GM12878 (cell line): Measurements from ENCODE around the gene TSPAN31. TPM values are rescaled to one million over a fixed set of nuclear protein-coding genes. Genes with fewer than 3 reads are reported as not detected.

Experiments used
- BMI1 ChIP-seq: fragments of 450-650 bp; IDR thresholded peaks from 2 replicates; pipeline ENCODE4 v1.6.1; 2016; ENCODE audit warnings: mild to moderate bottlenecking, moderate library complexity, borderline replicate concordance
- CHD2 ChIP-seq: IDR thresholded peaks from 2 replicates; pipeline ENCODE4 v1.6.1; 2011; ENCODE audit warnings: low read depth, low read length, improper control_type of control experiment, borderline replicate concordance
- CREM ChIP-seq: IDR thresholded peaks from 2 replicates; pipeline ENCODE4 v1.6.1; 2014; ENCODE audit warnings: antibody characterized with exemption, low read depth
- FOXM1 ChIP-seq: IDR thresholded peaks from 2 replicates; pipeline ENCODE4 v1.6.1; 2012; ENCODE audit warnings: low read depth, mild to moderate bottlenecking, inconsistent platforms, low read length, moderate library complexity
- IRF4 ChIP-seq: IDR thresholded peaks from 2 replicates; pipeline ENCODE4 v1.6.1; 2011; ENCODE audit warnings: low read depth, low read length
- MTA2 ChIP-seq: fragments of 450-650 bp; IDR thresholded peaks from 2 replicates; pipeline ENCODE4 v1.6.1; 2016; ENCODE audit warnings: low read depth, mild to moderate bottlenecking, moderate library complexity
- PAX5 ChIP-seq: IDR thresholded peaks from 2 replicates; pipeline ENCODE4 v1.6.1; 2011; ENCODE audit warnings: low read depth, low read length, borderline replicate concordance
- PML ChIP-seq: IDR thresholded peaks from 2 replicates; pipeline ENCODE4 v1.6.1; 2012; ENCODE audit warnings: low read length, inconsistent platforms
- RAD51 ChIP-seq: fragments of 450-650 bp; IDR thresholded peaks from 2 replicates; pipeline ENCODE4 v1.6.1; 2016; ENCODE audit warnings: moderate library complexity, mild to moderate bottlenecking, inconsistent platforms
- SIX5 ChIP-seq: IDR thresholded peaks from 2 replicates; pipeline ENCODE4 v1.6.1; 2011; ENCODE audit warnings: mild to moderate bottlenecking, low read depth, low read length, moderate library complexity; ENCODE audit not compliant: severe bottlenecking
- ZBTB11 ChIP-seq: fragments of 450-650 bp; formaldehyde crosslinking; IDR thresholded peaks from 2 replicates; pipeline ENCODE4 v1.5.0; 2022; ENCODE audit warnings: mild to moderate bottlenecking, missing genetic modification characterization
- ZNF207 ChIP-seq: fragments of 450-650 bp; IDR thresholded peaks from 2 replicates; pipeline ENCODE4 v1.6.1; 2014; ENCODE audit warnings: antibody characterized with exemption, mild to moderate bottlenecking, borderline replicate concordance
- ZNF24 ChIP-seq: fragments of 450-650 bp; IDR thresholded peaks from 2 replicates; pipeline ENCODE4 v1.6.1; 2017; ENCODE audit warnings: antibody characterized with exemption, mild to moderate bottlenecking
- ZNF592 ChIP-seq: fragments of 450-650 bp; IDR thresholded peaks from 2 replicates; pipeline ENCODE4 v1.6.1; 2017; ENCODE audit warnings: mild to moderate bottlenecking, moderate library complexity
- ZSCAN29 ChIP-seq: fragments of 450-650 bp; IDR thresholded peaks from 2 replicates; pipeline ENCODE4 v1.6.1; 2017; ENCODE audit warnings: mild to moderate bottlenecking, moderate library complexity
- polyA plus RNA-seq, 11 experiments: library from polyadenylated mRNA; depleted of rRNA in 4 of 11; unstranded in 6 of 11; stranded (reverse) in 5 of 11; fragments of >200 nt; fragmentation: Nextera tagmentation in 4 of 11; fragmentation: Illumina TruSeq in 1 of 11; extraction: Ambion mirVana in 4 of 11; extraction: Trizol in 1 of 11; gene quantifications; 1 replicate in 1 of 11; 2 replicates in 10 of 11; pipeline versions ENCODE4 v1.2.1 to v1.2.3, GENCODE V29; 2011 to 2016; ENCODE audit warnings: inconsistent platforms in 2 of 11, missing spikeins in 2 of 11, low read depth in 1 of 11
- total RNA-seq, 4 experiments: library from RNA; depleted of rRNA in 3 of 4; stranded (reverse); fragments of >200 nt in 3 of 4; fragmentation: Illumina TruSeq in 1 of 4; extraction: Trizol in 1 of 4; gene quantifications; 2 replicates each; pipeline versions ENCODE4 v1.2.1 to v1.2.3, GENCODE V29; 2013 to 2021
- TF ChIP-seq, protein P1 (sequence below): IDR thresholded peaks from 2 replicates; pipeline ENCODE4 v1.6.1; 2011; ENCODE audit warnings: low read depth, mild to moderate bottlenecking, low read length, moderate library complexity, borderline replicate concordance; ENCODE audit errors: extremely low read depth
- TF ChIP-seq, protein P2 (sequence below): fragments of 450-650 bp; IDR thresholded peaks from 2 replicates; pipeline ENCODE4 v1.6.1; 2017; ENCODE audit warnings: mild to moderate bottlenecking, moderate library complexity

The TSPAN31 gene
- total and polyA plus RNA-seq, 10 of the 15 experiments (the other 5 are each of a cell fraction or from before 2014, with no cell fraction given), result 11.8 to 32.2 (median 24.7) TPM

DNA sequence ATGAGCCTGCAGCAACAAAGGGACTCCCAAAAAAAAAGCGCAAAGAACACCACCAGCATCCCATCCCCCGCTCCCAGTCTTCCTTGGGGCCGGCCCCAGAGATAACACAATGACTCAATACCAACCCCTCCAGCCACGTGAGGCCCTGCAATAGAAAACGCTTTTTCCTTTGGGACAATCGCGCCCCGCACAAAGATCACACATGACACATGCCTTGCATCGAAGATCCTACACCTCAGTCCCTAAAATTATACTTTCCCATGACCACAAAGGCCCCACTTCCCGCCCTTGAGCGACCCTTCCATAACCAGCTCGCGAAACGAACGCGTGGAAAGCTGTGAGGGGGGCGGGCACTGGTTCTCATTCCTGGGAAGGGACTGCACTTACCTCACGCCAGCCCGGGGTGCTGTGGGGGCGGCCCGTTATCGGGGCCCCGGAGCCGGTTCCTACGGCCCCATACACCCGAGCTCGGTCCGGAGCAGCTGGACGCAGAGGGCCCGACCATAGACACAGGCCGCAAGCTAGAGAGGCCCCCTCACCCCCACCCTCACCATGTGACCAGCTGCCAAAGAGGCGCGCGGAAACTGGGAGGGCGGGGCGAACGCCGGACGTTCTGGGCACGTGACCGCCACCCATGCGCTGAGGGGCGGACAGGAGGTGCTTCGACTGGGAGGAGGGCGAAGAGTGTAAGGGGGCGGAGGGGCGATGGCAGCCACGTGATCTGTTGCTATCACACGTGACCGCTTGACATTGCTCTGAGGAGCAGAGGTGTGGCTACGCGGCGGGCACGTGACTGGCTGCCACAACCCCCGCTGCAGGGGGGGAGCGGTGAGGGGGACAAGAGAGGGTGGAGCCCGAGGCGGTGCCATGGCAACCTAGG, 7.2 kb downstream of the TSPAN31 start, which contains the start of gene CDK4 (continued):
- TF ChIP-seq CHD2, result peak; percentile 49; the same call in 1 of the 2 replicates
- no peak; the same call in 1 of the 2 replicates for TF ChIP-seq FOXM1
- TF ChIP-seq, protein P1, sequence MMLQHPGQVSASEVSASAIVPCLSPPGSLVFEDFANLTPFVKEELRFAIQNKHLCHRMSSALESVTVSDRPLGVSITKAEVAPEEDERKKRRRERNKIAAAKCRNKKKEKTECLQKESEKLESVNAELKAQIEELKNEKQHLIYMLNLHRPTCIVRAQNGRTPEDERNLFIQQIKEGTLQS, result peak; percentile 98
- peak; percentile 84 for TF ChIP-seq CREM
- peak; percentile 97 for TF ChIP-seq BMI1
- TF ChIP-seq MTA2, result no peak
- TF ChIP-seq ZNF592, result no peak
- peak; percentile 67; the same call in 1 of the 2 replicates for TF ChIP-seq PML
- no peak for TF ChIP-seq ZNF24
- peak; percentile 79; the same call in 1 of the 2 replicates for TF ChIP-seq PAX5
- peak; percentile 100 for TF ChIP-seq RAD51
- TF ChIP-seq ZNF207, result peak; percentile 64
- TF ChIP-seq ZBTB11 (CRISPR knock-in tag), result peak; percentile 40; the same call in 1 of the 2 replicates
- TF ChIP-seq IRF4, result 0 out of 2 replicates have a peak, but pooled peaks have one; percentile 28
- TF ChIP-seq, protein P2, sequence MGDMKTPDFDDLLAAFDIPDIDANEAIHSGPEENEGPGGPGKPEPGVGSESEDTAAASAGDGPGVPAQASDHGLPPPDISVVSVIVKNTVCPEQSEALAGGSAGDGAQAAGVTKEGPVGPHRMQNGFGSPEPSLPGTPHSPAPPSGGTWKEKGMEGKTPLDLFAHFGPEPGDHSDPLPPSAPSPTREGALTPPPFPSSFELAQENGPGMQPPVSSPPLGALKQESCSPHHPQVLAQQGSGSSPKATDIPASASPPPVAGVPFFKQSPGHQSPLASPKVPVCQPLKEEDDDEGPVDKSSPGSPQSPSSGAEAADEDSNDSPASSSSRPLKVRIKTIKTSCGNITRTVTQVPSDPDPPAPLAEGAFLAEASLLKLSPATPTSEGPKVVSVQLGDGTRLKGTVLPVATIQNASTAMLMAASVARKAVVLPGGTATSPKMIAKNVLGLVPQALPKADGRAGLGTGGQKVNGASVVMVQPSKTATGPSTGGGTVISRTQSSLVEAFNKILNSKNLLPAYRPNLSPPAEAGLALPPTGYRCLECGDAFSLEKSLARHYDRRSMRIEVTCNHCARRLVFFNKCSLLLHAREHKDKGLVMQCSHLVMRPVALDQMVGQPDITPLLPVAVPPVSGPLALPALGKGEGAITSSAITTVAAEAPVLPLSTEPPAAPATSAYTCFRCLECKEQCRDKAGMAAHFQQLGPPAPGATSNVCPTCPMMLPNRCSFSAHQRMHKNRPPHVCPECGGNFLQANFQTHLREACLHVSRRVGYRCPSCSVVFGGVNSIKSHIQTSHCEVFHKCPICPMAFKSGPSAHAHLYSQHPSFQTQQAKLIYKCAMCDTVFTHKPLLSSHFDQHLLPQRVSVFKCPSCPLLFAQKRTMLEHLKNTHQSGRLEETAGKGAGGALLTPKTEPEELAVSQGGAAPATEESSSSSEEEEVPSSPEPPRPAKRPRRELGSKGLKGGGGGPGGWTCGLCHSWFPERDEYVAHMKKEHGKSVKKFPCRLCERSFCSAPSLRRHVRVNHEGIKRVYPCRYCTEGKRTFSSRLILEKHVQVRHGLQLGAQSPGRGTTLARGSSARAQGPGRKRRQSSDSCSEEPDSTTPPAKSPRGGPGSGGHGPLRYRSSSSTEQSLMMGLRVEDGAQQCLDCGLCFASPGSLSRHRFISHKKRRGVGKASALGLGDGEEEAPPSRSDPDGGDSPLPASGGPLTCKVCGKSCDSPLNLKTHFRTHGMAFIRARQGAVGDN, result no peak; the same call in 1 of the 2 replicates
- no peak for TF ChIP-seq ZSCAN29
- no peak for TF ChIP-seq SIX5
